Activated CD8-positive, alpha-beta memory T cell treated with anti-CD3 and anti-CD28 coated beads, Interleukin-2, amount 50 U/mL, for 48 hours (primary cell): ENCODE data around the gene NGFR.

ENCODE experiments used
- DNase-seq: peaks from one replicate; pipeline ENCODE4 v3.0.0-alpha.2; 2020

NGFR gene

GRCh38 chr17:49494986-49495841 lies at the start of gene NGFR:
Gene NGFR, plus strand, starts transcription at chr17:49495293. Its CDS starts 125 bp downstream, at chr17:49495418.
- DNase-seq: peak; percentile 75

- no peak for DNase-seq
Measured at GRCh38 chr17:49445591-49445990, 49.5 kb upstream of the NGFR start.

- no peak for DNase-seq
Measured at GRCh38 chr17:49447628-49448302, 47.3 kb upstream of the NGFR start.

GRCh38 chr17:49450181-49450580 lies 44.9 kb upstream of the NGFR start:
- no peak for DNase-seq

- DNase-seq: no peak
Measured at GRCh38 chr17:49450735-49451134, 44.4 kb upstream of the NGFR start.

- DNase-seq: no peak
Measured at GRCh38 chr17:49452201-49452600, 42.9 kb upstream of the NGFR start.

- no peak for DNase-seq
Measured at GRCh38 chr17:49452661-49453060, 42.4 kb upstream of the NGFR start.

GRCh38 chr17:49454050-49454449 lies 41.0 kb upstream of the NGFR start:
- no peak for DNase-seq

- no peak for DNase-seq
Measured at GRCh38 chr17:49455272-49455861, 39.7 kb upstream of the NGFR start.

- no peak for DNase-seq
Measured at GRCh38 chr17:49456183-49456965, 38.7 kb upstream of the NGFR start.

GRCh38 chr17:49457564-49458535 lies 37.2 kb upstream of the NGFR start:
- no peak for DNase-seq

GRCh38 chr17:49459401-49459984 lies 35.6 kb upstream of the NGFR start:
- DNase-seq: no peak

- DNase-seq: no peak
Measured at GRCh38 chr17:49460401-49460800, 34.7 kb upstream of the NGFR start.

GRCh38 chr17:49461580-49461979 lies 33.5 kb upstream of the NGFR start:
- DNase-seq: no peak

- no peak for DNase-seq
Measured at GRCh38 chr17:49464049-49464448, 31.0 kb upstream of the NGFR start.

GRCh38 chr17:49465331-49465903 lies 29.7 kb upstream of the NGFR start:
- no peak for DNase-seq

- DNase-seq: no peak
Measured at GRCh38 chr17:49466436-49466835, 28.7 kb upstream of the NGFR start.

- no peak for DNase-seq
Measured at GRCh38 chr17:49467175-49467574, 27.9 kb upstream of the NGFR start.

- no peak for DNase-seq
Measured at GRCh38 chr17:49468811-49469385, 26.2 kb upstream of the NGFR start.
